AG10803 (cell line): ENCODE results near the gene BCOR.
A peak's percentile ranks its signal among the peaks of the same experiment; 100 is the strongest.

Experiments
- DNase-seq: peaks from one replicate; pipeline ENCODE4 v3.0.0; 2010; ENCODE audit warnings: low read depth
- H3K4me3 ChIP-seq: 2 replicates; pipeline ENCODE4 v1.5.1; 2011; ENCODE audit warnings: mild to moderate bottlenecking, low read length, control low read depth
- TF ChIP-seq, protein P1 (sequence below): conservative IDR thresholded peaks from 2 replicates; pipeline ENCODE4 v1.5.1; 2011; ENCODE audit warnings: mild to moderate bottlenecking, low read length, control low read depth, inconsistent platforms

The BCOR gene

DNA sequence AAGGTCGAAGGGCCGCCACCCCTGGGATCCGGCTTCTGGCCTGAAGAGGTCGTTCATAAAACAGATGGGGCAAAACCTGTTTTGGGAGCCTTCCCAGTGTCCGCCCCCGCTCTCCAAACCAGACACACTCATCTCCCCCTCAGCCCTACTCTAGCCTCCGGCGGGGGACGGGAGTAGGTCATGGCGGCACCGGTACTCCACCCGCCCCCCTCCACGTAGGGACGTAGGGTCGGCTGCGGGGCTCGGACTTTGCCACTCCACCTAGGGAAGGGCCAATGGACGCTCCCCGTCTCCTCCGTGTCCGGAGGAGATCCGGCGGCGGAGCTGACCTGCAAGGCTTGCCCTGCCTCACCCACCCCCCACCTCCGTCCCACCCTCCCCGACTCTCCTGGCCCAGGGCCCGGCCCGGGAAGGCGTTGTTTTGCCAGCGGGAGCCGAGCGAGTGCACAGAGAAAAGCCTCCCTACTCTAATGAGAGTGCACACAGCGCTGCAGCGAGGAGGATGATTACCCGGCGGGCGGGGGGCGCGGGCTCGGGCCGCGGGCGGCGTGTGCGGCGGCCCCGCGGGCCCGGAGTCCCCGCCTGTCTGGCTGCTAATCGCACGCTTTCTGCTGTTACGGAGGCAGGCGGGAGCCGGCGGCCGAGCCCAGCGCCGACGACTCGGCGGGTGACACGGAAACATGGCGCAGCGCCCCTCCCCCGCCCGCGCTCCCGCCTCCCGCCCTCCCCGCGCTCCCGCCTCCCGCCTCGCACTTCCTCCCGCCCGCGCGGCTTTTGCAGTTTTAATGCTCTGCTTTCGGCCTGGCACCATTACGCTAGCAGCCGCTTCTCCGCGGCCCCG lies 8.3 kb upstream of the BCOR start:
- no peak for DNase-seq
- H3K4me3 ChIP-seq, result peak overlapping the region; percentile 49
- TF ChIP-seq, protein P1, sequence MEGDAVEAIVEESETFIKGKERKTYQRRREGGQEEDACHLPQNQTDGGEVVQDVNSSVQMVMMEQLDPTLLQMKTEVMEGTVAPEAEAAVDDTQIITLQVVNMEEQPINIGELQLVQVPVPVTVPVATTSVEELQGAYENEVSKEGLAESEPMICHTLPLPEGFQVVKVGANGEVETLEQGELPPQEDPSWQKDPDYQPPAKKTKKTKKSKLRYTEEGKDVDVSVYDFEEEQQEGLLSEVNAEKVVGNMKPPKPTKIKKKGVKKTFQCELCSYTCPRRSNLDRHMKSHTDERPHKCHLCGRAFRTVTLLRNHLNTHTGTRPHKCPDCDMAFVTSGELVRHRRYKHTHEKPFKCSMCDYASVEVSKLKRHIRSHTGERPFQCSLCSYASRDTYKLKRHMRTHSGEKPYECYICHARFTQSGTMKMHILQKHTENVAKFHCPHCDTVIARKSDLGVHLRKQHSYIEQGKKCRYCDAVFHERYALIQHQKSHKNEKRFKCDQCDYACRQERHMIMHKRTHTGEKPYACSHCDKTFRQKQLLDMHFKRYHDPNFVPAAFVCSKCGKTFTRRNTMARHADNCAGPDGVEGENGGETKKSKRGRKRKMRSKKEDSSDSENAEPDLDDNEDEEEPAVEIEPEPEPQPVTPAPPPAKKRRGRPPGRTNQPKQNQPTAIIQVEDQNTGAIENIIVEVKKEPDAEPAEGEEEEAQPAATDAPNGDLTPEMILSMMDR, result no peak

- H3K4me3 ChIP-seq, result peak overlapping the region; percentile 49
- no peak for DNase-seq
- TF ChIP-seq, protein P1, result no peak
Observed at GRCh38 chrX:40104985-40105834, 7.5 kb upstream of the BCOR start.

DNA sequence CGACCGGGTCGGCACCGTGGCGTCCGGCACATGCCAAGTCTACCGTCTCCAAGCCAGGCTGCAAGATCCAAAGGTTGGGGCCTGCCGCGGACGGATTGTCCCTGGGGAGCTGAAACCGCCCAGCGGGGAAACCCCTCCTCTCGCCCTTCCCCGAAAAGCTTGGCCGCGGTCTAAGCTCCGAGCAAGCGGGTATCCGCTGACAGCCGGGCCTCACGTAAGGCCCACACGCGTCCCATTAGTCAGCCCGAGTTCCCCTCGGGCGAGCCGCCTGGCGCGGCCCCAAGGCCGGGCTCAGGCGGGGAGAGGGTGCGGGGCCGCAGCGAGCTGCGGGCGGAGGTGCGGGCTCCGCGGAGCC lies 6.8 kb upstream of the BCOR start:
- TF ChIP-seq, protein P1, result no peak
- peak; percentile 68 for DNase-seq
- peak overlapping the region; percentile 38 for H3K4me3 ChIP-seq

- TF ChIP-seq, protein P1, result no peak
- no peak overlapping the region for H3K4me3 ChIP-seq
- DNase-seq, result no peak
Observed at GRCh38 chrX:40103565-40104323, 6.0 kb upstream of the BCOR start.

DNA sequence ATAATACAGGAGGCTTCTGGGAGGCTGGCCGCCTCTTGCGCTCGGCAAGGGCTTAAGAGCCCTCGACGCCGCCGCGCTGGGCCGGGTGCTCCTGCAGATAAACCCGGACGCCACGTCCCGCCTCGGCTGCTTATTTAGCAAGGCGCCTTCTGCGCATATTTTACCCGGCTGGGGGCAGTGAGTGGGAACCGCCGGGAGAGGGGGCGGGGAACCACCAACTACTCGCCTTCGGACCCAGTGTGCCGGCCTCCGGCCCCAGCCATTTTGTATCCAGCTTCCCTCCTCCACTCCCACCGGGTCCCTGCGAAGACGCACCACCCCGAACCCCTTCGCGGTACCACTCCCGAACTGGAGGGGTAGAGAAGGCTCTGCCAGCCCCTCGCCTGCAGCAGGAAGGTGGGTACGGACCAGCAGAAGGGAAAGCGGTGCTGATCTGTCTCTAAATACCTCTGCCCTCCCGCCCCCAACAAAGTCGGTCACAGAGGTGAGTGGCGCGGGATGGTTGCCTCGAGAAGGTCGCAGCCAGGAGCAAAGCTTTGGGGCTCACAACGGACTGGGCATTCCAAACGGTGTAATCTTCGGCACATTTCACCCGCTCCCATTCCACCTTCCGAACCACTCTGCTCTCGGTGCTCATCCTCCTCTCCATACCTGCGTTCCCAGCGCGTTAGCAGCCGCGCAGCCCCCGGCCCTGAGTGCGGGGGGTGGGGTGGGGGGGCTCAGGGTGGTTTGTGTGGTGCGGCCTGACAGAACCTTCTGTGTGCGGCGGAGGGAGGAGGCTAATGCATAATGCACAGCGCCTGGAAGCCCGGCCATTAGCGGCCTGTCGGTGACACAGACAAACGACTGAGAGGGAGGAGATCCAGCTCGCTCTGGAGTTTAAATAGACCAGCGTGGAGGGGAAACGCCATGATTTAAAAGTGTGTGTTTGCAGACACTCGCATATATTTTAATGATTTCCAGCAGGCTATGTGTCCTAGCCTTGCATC lies 4.9 kb upstream of the BCOR start:
- TF ChIP-seq, protein P1, result no peak
- H3K4me3 ChIP-seq, result no peak overlapping the region
- DNase-seq, result no peak

GRCh38 chrX:40101430-40101802 lies 3.7 kb upstream of the BCOR start:
- no peak for DNase-seq
- H3K4me3 ChIP-seq, result no peak overlapping the region
- TF ChIP-seq, protein P1, result no peak
